Endothelial cell of umbilical vein (primary cell): ENCODE data around the gene SIPA1L3. TPM values are rescaled to one million over a fixed set of nuclear protein-coding genes. Genes with fewer than 3 reads are reported as not detected.

Source experiments
- BruUV-seq: library from RNA; stranded (reverse); fragments of 400-500 nt; replicated peaks from 2 replicates; lab custom pipeline; 2021; lab: Mats Ljungman, UMichigan
- CTCF ChIA-PET: fragments of 300-600, 350-600 bp; sonication (Branson Sonifier 250); formaldehyde crosslinking; loops from one replicate; lab custom pipeline; 2021; ENCODE audit warnings: antibody characterized with exemption, inconsistent platforms; lab: Charles Lee
- POLR2A ChIA-PET: fragments of 300-600, 350-600 bp; sonication (Branson Sonifier 250); formaldehyde crosslinking; loops from one replicate; lab custom pipeline; 2021; ENCODE audit warnings: antibody characterized with exemption, inconsistent platforms; lab: Charles Lee
- DNase-seq: peaks from one replicate; pipeline ENCODE4 v3.0.0-alpha.2; 2011; ENCODE audit warnings: low read depth, low spot score
- FAIRE-seq: peaks from 2 replicates; lab custom pipeline; 2011; peaks lifted over from hg19 to GRCh38; lab: Jason Lieb, UNC
- H2AFZ ChIP-seq: 2 replicates; pipeline ENCODE4 v1.6.0; 2012; ENCODE audit warnings: low read depth, low read length, control low read depth, inconsistent platforms
- H3K27ac ChIP-seq: 2 replicates; pipeline ENCODE4 v1.5.1; 2011; ENCODE audit warnings: low read depth, mild to moderate bottlenecking, control low read depth, low read length, moderate library complexity; ENCODE audit not compliant: insufficient read depth
- H3K27me3 ChIP-seq, 2 experiments: 2 replicates each; pipeline versions ENCODE4 v1.6.0 to v1.6.1; 2011; ENCODE audit warnings: low read length in 2 of 2, mixed read lengths in 1 of 2; ENCODE audit not compliant: control insufficient read depth in 2 of 2, insufficient read depth in 2 of 2
- H3K36me3 ChIP-seq, 2 experiments: 2 replicates in 1 of 2; 3 replicates in 1 of 2; pipeline ENCODE4 v1.5.1; 2011; ENCODE audit warnings: low read length in 2 of 2, mild to moderate bottlenecking in 1 of 2, moderate library complexity in 1 of 2; ENCODE audit not compliant: control insufficient read depth in 2 of 2, insufficient read depth in 2 of 2; ENCODE audit errors: extremely low read depth in 1 of 2
- H3K4me1 ChIP-seq: 3 replicates; pipeline ENCODE4 v1.5.1; 2011; ENCODE audit warnings: mild to moderate bottlenecking, low read length; ENCODE audit not compliant: control insufficient read depth, insufficient read depth; ENCODE audit errors: extremely low read depth
- H3K4me2 ChIP-seq: 2 replicates; pipeline ENCODE4 v1.6.1; 2011; ENCODE audit warnings: low read length, control low read depth, mixed read lengths; ENCODE audit not compliant: insufficient read depth
- H3K4me3 ChIP-seq, 3 experiments: fragments of 200-600 bp in 1 of 3; sonication (generic), shearing (Covaris generic) in 1 of 3; replicated peaks in 1 of 3; 2 replicates each; pipeline ENCODE4 v1.5.1; 2011 to 2016; ENCODE audit warnings: control low read depth in 3 of 3, low read length in 3 of 3, mild to moderate bottlenecking in 2 of 3, inconsistent platforms in 1 of 3, low read depth in 1 of 3, moderate library complexity in 1 of 3; ENCODE audit not compliant: insufficient read depth in 1 of 3
- H3K79me2 ChIP-seq: 2 replicates; pipeline ENCODE4 v1.6.0; 2012; ENCODE audit warnings: low read length, inconsistent platforms; ENCODE audit not compliant: control insufficient read depth, insufficient read depth
- H3K9ac ChIP-seq: replicated peaks from 2 replicates; pipeline ENCODE3; 2011; ENCODE audit warnings: low read length, control low read depth; ENCODE audit not compliant: insufficient read depth; ENCODE audit errors: extremely low read depth
- H3K9me1 ChIP-seq: replicated peaks from 3 replicates; pipeline ENCODE4 v1.6.0; 2011; ENCODE audit warnings: mild to moderate bottlenecking, low read length; ENCODE audit not compliant: control insufficient read depth, insufficient read depth; ENCODE audit errors: extremely low read depth
- H3K9me3 ChIP-seq: replicated peaks from 2 replicates; pipeline ENCODE4 v1.5.1; 2012; ENCODE audit warnings: low read length, inconsistent platforms; ENCODE audit not compliant: control insufficient read depth, insufficient read depth
- H4K20me1 ChIP-seq: replicated peaks from 2 replicates; pipeline ENCODE3; 2011; ENCODE audit warnings: mild to moderate bottlenecking, low read length; ENCODE audit not compliant: control insufficient read depth, insufficient read depth; ENCODE audit errors: extremely low read depth
- EZH2 ChIP-seq: IDR thresholded peaks from 2 replicates; pipeline ENCODE4 v1.6.1; 2012; ENCODE audit warnings: borderline replicate concordance, low read depth, mild to moderate bottlenecking, moderate library complexity, low read length, inconsistent platforms; ENCODE audit not compliant: severe bottlenecking
- FOS ChIP-seq: IDR thresholded peaks from 2 replicates; pipeline ENCODE4 v1.6.1; 2011; ENCODE audit warnings: mild to moderate bottlenecking, low read length, moderate library complexity, borderline replicate concordance; ENCODE audit not compliant: insufficient read depth
- GATA2 ChIP-seq: IDR thresholded peaks from 2 replicates; pipeline ENCODE4 v1.7.0; 2011; ENCODE audit warnings: low read depth, mild to moderate bottlenecking, moderate library complexity, mixed read lengths, low read length; ENCODE audit not compliant: insufficient read length, insufficient read depth
- JUN ChIP-seq: IDR thresholded peaks from 2 replicates; pipeline ENCODE4 v1.6.1; 2011; ENCODE audit warnings: borderline replicate concordance, low read depth; ENCODE audit not compliant: insufficient read length, insufficient read depth
- MYC ChIP-seq: IDR thresholded peaks from one replicate; pipeline ENCODE4 v1.6.1; 2011; ENCODE audit warnings: mild to moderate bottlenecking, low read depth, low read length
- POLR2A ChIP-seq: IDR thresholded peaks from 2 replicates; pipeline ENCODE4 v1.6.1; 2012; ENCODE audit warnings: low read depth, mild to moderate bottlenecking, control low read depth, low read length
- POLR2AphosphoS5 ChIP-seq: IDR thresholded peaks from 2 replicates; pipeline ENCODE4 v1.6.1; 2012; ENCODE audit warnings: low read depth, mild to moderate bottlenecking, control low read depth, low read length, moderate library complexity; ENCODE audit not compliant: insufficient read depth
- dilution Hi-C: fragments of 300-500 bp; cut with MboI; formaldehyde crosslinking; loops from one replicate; pipeline ENCODE4 v1.15.0; 2019; ENCODE audit warnings: low sequenced_read_pairs; ENCODE audit not compliant: extremely low pct_ligation_motif_present
- intact Hi-C: fragments of 100-400 bp; cut with micrococcal nuclease; formaldehyde crosslinking; loops from one replicate; pipeline ENCODE4 v1.10.0; 2022
- polyA plus RNA-seq, 4 experiments: library from polyadenylated mRNA; depleted of rRNA in 3 of 4; stranded (reverse) in 3 of 4; unstranded in 1 of 4; fragments of >200 nt; gene quantifications; 2 replicates each; pipeline versions ENCODE4 v1.2.1 to v1.2.3, GENCODE V29; 2011 to 2012; ENCODE audit warnings: missing spikeins in 1 of 4
- total RNA-seq: library from RNA; stranded (reverse); gene quantifications from 2 replicates; pipeline ENCODE4 v1.2.3, GENCODE V29; 2021
- TF ChIP-seq, protein P1 (sequence below), 2 donors: IDR thresholded peaks; 1 replicate in 1 of 2; 2 replicates in 1 of 2; pipeline ENCODE4 v1.5.1; 2011; ENCODE audit warnings: low read length in 2 of 2, mild to moderate bottlenecking in 2 of 2, moderate library complexity in 2 of 2, control low read depth in 1 of 2, inconsistent platforms in 1 of 2, low read depth in 1 of 2; ENCODE audit not compliant: insufficient read depth in 1 of 2; ENCODE audit errors: extremely low read depth in 1 of 2
- TF ChIP-seq, protein P2 (sequence below): IDR thresholded peaks from 2 replicates; pipeline ENCODE4 v1.6.1; 2011; ENCODE audit not compliant: insufficient read depth, insufficient read length

The SIPA1L3 gene
- total and polyA plus RNA-seq, 2 donors (not counting 3 experiments of a cell fraction or from before 2014, with no cell fraction given), result 14.2 to 47.2 TPM

DNA sequence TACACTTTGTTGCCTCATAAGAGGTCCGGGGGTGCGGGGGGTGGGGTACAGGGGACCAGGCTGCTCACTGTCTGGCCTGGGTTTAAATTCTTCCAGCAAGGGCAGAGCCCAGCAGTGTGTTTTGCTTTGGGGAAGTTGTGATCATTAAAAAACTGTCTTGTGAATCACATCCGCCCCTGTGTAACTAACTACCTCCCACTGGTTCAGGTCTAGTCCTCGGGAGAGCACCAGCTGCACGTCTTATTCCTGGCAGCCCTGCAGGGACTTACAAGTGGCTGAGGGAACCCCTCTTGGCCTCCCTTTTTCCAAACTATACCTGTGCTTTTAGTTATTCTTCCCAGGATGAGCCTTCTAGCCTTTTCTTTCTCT, 127.5 kb downstream of the SIPA1L3 start:
- no peaks in the 10 kb centered on the region for H4K20me1 ChIP-seq
- no peaks in the 10 kb centered on the region for H3K9me3 ChIP-seq
- dilution Hi-C loops, result loop anchor here (5.0 kb wide), 1 partner anchor 82 kb away; no protein-coding TSS in a partner anchor
- H3K36me3 ChIP-seq, result no peaks in the 10 kb centered on the region
- DNase-seq (no peak), FAIRE-seq (no peak)
- CTCF ChIA-PET, result interaction anchor here (4.1 kb wide), 1 partner anchor 132 kb away, joined by 15 read pairs; no protein-coding TSS in a partner anchor
- no peaks in the 10 kb centered on the region for H3K27me3 ChIP-seq
- POLR2A ChIA-PET, result no interaction called here
- peaks cover 12% of the 10 kb centered on the region for H3K4me1 ChIP-seq
- no peak overlapping the region for H3K4me2 ChIP-seq
- no peaks in the 10 kb centered on the region for H3K9me1 ChIP-seq
- H2AFZ ChIP-seq, result no peak overlapping the region
- no peak overlapping the region for H3K9ac ChIP-seq
- TF ChIP-seq, protein P1, sequence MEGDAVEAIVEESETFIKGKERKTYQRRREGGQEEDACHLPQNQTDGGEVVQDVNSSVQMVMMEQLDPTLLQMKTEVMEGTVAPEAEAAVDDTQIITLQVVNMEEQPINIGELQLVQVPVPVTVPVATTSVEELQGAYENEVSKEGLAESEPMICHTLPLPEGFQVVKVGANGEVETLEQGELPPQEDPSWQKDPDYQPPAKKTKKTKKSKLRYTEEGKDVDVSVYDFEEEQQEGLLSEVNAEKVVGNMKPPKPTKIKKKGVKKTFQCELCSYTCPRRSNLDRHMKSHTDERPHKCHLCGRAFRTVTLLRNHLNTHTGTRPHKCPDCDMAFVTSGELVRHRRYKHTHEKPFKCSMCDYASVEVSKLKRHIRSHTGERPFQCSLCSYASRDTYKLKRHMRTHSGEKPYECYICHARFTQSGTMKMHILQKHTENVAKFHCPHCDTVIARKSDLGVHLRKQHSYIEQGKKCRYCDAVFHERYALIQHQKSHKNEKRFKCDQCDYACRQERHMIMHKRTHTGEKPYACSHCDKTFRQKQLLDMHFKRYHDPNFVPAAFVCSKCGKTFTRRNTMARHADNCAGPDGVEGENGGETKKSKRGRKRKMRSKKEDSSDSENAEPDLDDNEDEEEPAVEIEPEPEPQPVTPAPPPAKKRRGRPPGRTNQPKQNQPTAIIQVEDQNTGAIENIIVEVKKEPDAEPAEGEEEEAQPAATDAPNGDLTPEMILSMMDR (IDR thresholded peaks at IDR 0.05; ENCODE audit: extremely low read depth in 1 of 2, insufficient read depth in 1 of 2, low read depth in 1 of 2, low read length in 2 of 2), result no peak
- TF ChIP-seq GATA2 (no peak), POLR2A (no peak), MYC (no peak), JUN (no peak), FOS (no peak), EZH2 (no peak), POLR2AphosphoS5 (no peak)
- TF ChIP-seq, protein P2, sequence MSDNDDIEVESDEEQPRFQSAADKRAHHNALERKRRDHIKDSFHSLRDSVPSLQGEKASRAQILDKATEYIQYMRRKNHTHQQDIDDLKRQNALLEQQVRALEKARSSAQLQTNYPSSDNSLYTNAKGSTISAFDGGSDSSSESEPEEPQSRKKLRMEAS, result no peak
- H3K79me2 ChIP-seq, result peaks cover 4% of the 10 kb centered on the region
- no TSS peak for BruUV-seq
- H3K27ac ChIP-seq, result no peak overlapping the region
- intact Hi-C loops, result no loop called here
- H3K4me3 ChIP-seq, result no peak overlapping the region
